KOPT-K1 (cell line): ENCODE measurements around the gene DDB1.

Experiments used
- H3K27ac ChIP-seq: fragments of 200-600 bp; sonication (generic); 2 replicates; pipeline ENCODE4 v1.5.1; 2016; ENCODE audit warnings: antibody characterized with exemption, mild to moderate bottlenecking, low read depth, low read length; ENCODE audit not compliant: poor library complexity, severe bottlenecking
- H3K36me3 ChIP-seq: fragments of 200-600 bp; sonication (generic); 2 replicates; pipeline ENCODE4 v1.5.1; 2017; ENCODE audit warnings: antibody characterized with exemption, mild to moderate bottlenecking, low read length, moderate library complexity; ENCODE audit not compliant: insufficient read depth
- H3K9me3 ChIP-seq: fragments of 200-600 bp; sonication (generic); 2 replicates; pipeline ENCODE4 v1.5.1; 2017; ENCODE audit warnings: antibody characterized with exemption, low read length, mild to moderate bottlenecking; ENCODE audit not compliant: insufficient read depth, poor library complexity, severe bottlenecking

Gene DDB1

DNA sequence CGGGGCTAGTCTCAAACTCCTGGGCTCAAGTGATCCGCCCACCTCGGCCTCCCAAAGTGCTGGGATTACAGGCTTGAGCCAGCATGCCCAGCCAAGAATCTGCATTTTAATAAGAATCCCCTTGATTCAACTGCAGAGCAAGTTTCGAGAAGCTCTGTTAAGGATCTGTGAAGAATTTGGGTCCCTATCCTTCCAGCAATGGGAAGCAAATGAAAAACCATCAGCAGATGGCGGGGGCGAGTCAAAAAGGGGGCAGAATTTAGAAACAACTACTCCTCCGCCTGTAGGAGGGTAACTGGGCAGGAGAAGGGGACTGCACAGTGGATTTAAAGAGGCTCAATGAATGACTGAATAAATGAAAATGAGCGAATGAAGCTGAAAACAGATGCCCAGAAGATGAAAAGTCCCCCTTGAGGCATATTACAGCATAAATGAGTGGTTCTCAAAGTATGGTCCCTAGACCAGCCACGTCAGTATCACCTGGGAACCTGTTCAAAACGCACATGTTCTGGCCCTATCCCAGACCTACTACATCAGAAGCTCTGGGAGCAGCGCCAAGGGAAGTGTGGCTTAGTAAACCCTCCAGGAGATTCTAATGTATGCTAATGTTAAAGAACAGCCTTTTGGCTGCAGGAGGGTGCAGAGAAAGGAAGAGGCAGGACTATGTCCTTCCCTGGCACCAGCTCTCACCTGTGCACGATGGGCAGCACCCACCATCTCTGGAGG, 52.8 kb downstream of the DDB1 start:
- Histone ChIP-seq H3K9me3 (no peaks in the 10 kb centered on the region), H3K27ac (no peak overlapping the region), H3K36me3 (peaks cover 35% of the 10 kb centered on the region; the same call in 1 of the 2 replicates)

GRCh38 chr11:61278001-61278470, 54.9 kb downstream of the DDB1 start:
- H3K27ac ChIP-seq = no peak overlapping the region
- H3K9me3 ChIP-seq = no peaks in the 10 kb centered on the region
- H3K36me3 ChIP-seq = peaks cover 34% of the 10 kb centered on the region; the same call in 1 of the 2 replicates

DNA sequence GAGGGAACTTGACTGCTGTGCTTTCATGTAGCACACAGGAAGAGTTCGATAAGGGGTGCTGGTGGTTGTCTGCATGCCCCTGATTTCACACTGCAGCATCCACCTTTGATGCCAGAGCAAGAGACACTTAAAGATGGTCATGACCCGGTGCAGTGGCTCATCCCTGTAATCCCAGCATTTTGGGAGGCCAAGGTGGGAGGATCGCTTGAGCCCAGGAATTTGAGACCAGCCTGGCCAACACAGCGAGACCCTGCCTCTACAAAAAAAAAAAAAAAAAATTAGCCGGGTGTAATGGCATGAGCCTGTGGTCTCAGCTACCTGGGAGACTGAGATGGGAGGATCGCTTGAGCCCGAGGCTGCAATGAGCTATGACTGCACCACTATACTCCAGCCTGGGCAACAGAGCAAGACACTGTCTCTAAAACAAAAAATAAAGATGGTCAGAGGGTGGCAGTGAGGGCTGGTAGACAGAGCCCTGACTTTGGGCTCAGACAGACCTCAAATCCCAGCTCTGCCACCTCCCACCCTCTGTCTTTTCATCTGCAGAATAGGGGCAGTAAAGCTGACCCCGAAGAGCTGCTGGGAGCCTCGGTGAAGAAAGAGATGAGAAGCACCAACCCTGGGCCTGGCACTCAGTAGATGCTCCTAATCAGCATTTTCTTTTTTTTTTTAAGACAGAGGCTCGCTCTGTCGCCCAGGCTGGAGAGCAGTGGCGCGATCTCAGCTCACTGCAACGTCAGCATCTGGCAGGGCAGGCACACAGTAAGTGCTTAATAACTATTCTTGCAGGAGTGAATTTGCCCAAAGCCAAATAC, 55.5 kb downstream of the DDB1 start:
- H3K9me3 ChIP-seq = no peaks in the 10 kb centered on the region
- H3K27ac ChIP-seq = no peak overlapping the region
- H3K36me3 ChIP-seq = peaks cover 37% of the 10 kb centered on the region; the same call in 1 of the 2 replicates

- Histone ChIP-seq H3K36me3 (peaks cover 32% of the 10 kb centered on the region; the same call in 1 of the 2 replicates), H3K9me3 (no peaks in the 10 kb centered on the region), H3K27ac (no peak overlapping the region)
These were observed 57.7 kb downstream of the DDB1 start for GRCh38 chr11:61275191-61275590.

- no peak overlapping the region for H3K27ac ChIP-seq
- peaks cover 29% of the 10 kb centered on the region; the same call in 1 of the 2 replicates for H3K36me3 ChIP-seq
- no peaks in the 10 kb centered on the region for H3K9me3 ChIP-seq
These were observed 58.8 kb downstream of the DDB1 start for GRCh38 chr11:61274084-61274483.

DNA sequence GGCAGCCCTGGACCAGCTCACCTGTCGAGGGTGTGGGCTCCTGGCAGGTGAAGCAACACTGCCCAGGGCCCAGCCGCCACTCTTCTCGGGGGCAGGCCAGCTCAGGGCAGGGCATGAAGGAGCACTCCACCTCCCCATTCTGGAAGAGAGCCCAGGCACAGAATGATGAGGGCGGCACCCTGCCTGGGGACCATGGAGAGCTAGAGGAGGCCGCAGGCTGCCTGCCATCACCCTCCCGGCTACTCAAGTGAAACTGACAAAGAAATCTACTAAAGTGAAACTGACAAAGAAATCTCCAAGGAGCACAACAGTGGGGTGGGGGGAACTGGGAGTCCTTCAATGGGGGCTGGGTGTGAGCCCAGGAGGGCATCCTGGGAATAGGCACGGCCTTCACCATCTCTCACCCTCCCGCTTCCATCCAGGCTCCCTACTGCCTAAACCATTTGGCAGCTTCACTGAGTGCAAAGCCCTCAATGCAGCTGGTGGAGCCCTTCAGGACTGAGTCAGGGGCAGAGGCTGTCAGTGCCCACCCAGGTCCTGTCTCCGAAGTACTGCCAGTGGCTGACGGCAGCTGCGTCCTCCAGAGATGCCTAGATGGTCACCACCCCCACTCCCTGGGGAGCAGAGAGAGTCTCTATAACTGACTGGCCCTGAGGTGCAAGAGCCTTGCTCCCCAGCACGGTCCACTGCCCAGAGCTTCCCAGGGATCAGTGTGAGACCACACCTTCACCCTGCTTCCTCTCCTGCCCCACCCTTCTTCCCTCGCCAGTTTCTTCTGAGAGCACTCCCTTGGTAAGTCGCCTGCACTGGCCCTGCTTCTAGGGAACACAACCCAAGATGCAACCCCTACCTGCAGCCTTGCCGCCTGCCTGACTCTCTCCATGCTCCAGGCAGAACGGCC, 59.5 kb downstream of the DDB1 start:
- H3K36me3 ChIP-seq = peaks cover 29% of the 10 kb centered on the region; the same call in 1 of the 2 replicates
- H3K27ac ChIP-seq = no peak overlapping the region

GRCh38 chr11:61272731-61273130, 60.2 kb downstream of the DDB1 start:
- no peak overlapping the region for H3K27ac ChIP-seq
- H3K36me3 ChIP-seq = peaks cover 29% of the 10 kb centered on the region; the same call in 1 of the 2 replicates

More for the DNA sequence above, 59.5 kb downstream of the DDB1 start:
- H3K9me3 ChIP-seq = no peaks in the 10 kb centered on the region

DNA sequence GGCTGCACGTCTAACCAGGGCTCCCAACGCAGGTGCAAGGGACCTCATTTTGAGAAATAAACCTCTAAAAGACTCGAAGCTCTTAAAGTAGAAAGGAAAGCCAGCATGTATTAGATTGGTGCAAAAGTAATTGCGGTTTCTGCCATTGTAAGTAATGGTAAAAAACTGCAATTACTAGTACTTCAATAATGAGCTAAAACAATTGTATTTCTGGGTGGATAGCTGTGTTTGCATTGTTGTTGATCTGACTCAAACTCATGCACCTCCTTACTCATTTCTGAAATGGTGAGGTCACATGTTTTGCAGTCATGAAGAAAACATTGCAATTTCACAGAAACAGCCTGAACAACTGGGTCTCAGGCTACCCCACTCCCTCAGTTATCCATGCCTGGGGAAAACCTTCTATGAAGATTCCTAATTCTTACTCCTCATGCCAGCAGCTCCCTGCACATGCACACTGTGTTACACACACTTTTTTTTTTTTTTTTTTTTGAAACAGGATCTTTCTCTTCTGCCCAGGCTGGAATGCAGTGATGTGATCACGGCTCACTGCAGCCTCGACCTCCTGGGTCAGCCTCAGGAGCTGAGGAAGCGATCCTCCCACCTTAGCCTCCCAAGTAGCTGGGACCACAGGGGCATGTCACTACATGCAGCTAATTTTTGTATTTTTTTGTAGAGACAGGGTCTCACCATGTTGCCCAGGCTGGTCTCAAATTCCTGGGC, 62.4 kb downstream of the DDB1 start:
- no peak overlapping the region for H3K27ac ChIP-seq
- peaks cover 29% of the 10 kb centered on the region; the same call in 1 of the 2 replicates for H3K36me3 ChIP-seq
- H3K9me3 ChIP-seq = no peaks in the 10 kb centered on the region

More at GRCh38 chr11:61272731-61273130, 60.2 kb downstream of the DDB1 start:
- no peaks in the 10 kb centered on the region for H3K9me3 ChIP-seq

GRCh38 chr11:61268588-61269250, 64.2 kb downstream of the DDB1 start:
- H3K9me3 ChIP-seq = no peaks in the 10 kb centered on the region
- peaks cover 22% of the 10 kb centered on the region; the same call in 1 of the 2 replicates for H3K36me3 ChIP-seq
- no peak overlapping the region for H3K27ac ChIP-seq

DNA sequence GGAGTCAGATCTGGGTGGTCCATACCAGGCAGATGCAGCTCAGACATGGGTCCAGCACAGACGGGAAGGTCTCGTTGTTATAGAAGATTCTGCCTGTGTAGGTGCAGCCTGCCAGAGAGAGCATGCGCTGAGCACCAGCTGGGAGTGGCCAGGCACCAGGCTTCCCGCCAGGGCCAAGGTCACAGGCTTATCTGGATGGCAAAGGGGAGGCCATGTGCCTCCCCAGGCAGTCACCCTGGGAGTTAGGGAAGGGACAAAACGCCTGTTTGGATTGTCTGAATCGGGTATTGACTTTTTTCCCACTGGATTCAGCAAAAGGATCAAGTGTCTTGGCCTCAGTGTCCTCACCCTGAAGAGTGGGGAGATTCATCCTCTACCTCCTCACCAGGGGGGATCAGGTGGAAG, 65.5 kb downstream of the DDB1 start:
- Histone ChIP-seq H3K27ac (no peak overlapping the region), H3K9me3 (no peaks in the 10 kb centered on the region), H3K36me3 (peaks cover 12% of the 10 kb centered on the region; the same call in 1 of the 2 replicates)

- Histone ChIP-seq H3K36me3 (peaks cover 4% of the 10 kb centered on the region; the same call in 1 of the 2 replicates), H3K27ac (no peak overlapping the region), H3K9me3 (no peaks in the 10 kb centered on the region)
These were observed 66.3 kb downstream of the DDB1 start for GRCh38 chr11:61266602-61267001.

GRCh38 chr11:61265357-61265756, 67.5 kb downstream of the DDB1 start:
- Histone ChIP-seq H3K27ac (no peak overlapping the region), H3K36me3 (no peaks in the 10 kb centered on the region; the same call in 1 of the 2 replicates), H3K9me3 (no peaks in the 10 kb centered on the region)

DNA sequence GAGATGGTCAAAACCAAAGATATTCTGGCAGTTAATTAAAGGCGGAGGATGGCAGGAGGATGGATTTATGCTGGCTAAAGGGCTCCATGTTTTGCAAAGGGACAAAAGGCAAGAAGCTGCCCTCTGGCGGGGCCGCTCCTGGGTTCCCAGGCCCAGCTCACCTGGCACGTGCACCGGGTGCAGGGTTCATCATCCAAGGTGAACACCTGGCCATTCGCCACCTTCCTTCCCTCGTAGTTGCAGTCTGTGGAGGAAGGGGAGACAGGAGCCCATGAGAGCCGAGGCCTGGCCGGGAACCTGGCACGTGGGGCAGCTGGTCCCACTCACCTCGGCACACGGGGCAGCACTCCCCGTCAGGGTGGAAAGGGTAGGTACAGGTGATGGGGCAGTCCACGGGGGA, 68.1 kb downstream of the DDB1 start:
- Histone ChIP-seq H3K36me3 (no peaks in the 10 kb centered on the region; the same call in 1 of the 2 replicates), H3K27ac (no peak overlapping the region), H3K9me3 (no peaks in the 10 kb centered on the region)
